ENCODE data around the gene YWHAQ.

Gene YWHAQ

GRCh38 chr2:9656270-9656766 lies 25.5 kb upstream of the YWHAQ start:
- no peak for TF ChIP-seq CTCF (IDR thresholded peaks at IDR 0.05; ENCODE audit: low read length, missing control alignments)
- peak; percentile 89 for DNase-seq (ENCODE audit: low read depth)
- H3K4me3 ChIP-seq (replicated peaks; ENCODE audit: low read depth, low read length): no peak overlapping the region

GRCh38 chr2:9655441-9656269 lies 24.9 kb upstream of the YWHAQ start:
- no peak overlapping the region for H3K4me3 ChIP-seq (replicated peaks; ENCODE audit: low read depth, low read length)
- no peak for TF ChIP-seq CTCF (IDR thresholded peaks at IDR 0.05; ENCODE audit: low read length, missing control alignments)
- DNase-seq (ENCODE audit: low read depth): peak; percentile 79

GRCh38 chr2:9654452-9655100 lies 23.8 kb upstream of the YWHAQ start:
- peak; percentile 39 for DNase-seq (ENCODE audit: low read depth)
- TF ChIP-seq CTCF (IDR thresholded peaks at IDR 0.05; ENCODE audit: low read length, missing control alignments): no peak
- H3K4me3 ChIP-seq (replicated peaks; ENCODE audit: low read depth, low read length): no peak overlapping the region

- TF ChIP-seq CTCF (IDR thresholded peaks at IDR 0.05; ENCODE audit: low read length, missing control alignments): no peak
- no peak overlapping the region for H3K4me3 ChIP-seq (replicated peaks; ENCODE audit: low read depth, low read length)
- DNase-seq (ENCODE audit: low read depth): no peak
Measured at GRCh38 chr2:9653485-9654271, 22.9 kb upstream of the YWHAQ start.

- TF ChIP-seq CTCF (IDR thresholded peaks at IDR 0.05; ENCODE audit: low read length, missing control alignments): no peak
- no peak overlapping the region for H3K4me3 ChIP-seq (replicated peaks; ENCODE audit: low read depth, low read length)
- DNase-seq (ENCODE audit: low read depth): no peak
Measured at GRCh38 chr2:9652898-9653479, 22.2 kb upstream of the YWHAQ start.

GRCh38 chr2:9652267-9652666 lies 21.5 kb upstream of the YWHAQ start:
- H3K4me3 ChIP-seq (replicated peaks; ENCODE audit: low read depth, low read length): no peak overlapping the region
- no peak for DNase-seq (ENCODE audit: low read depth)
- no peak for TF ChIP-seq CTCF (IDR thresholded peaks at IDR 0.05; ENCODE audit: low read length, missing control alignments)

Measured in fibroblast of pulmonary artery (primary cell).